Lower lobe of right lung (tissue), 2 donors: ENCODE results near the gene OR2H2. TPM values are rescaled to one million over a fixed set of nuclear protein-coding genes. Genes with fewer than 3 reads are reported as not detected.

Source experiments
- ATAC-seq, 2 donors: fragments of 200-7000 bp; cut with Tn5 transposase; one replicate each; pipeline ENCODE4 v1.9.1; 2020 to 2022; ENCODE audit warnings: mild to moderate bottlenecking in 2 of 2, moderate library complexity in 2 of 2
- DNase-seq: peaks from one replicate; pipeline ENCODE4 v3.0.0-alpha.2; 2020
- H3K27ac ChIP-seq: fragments of 200-600 bp; one replicate; pipeline ENCODE4 v1.8.0; 2022
- H3K27me3 ChIP-seq: fragments of 200-600 bp; one replicate; pipeline ENCODE4 v1.8.0; 2022; ENCODE audit warnings: low read depth
- H3K36me3 ChIP-seq: fragments of 200-600 bp; one replicate; pipeline ENCODE4 v1.8.0; 2022; ENCODE audit warnings: mild to moderate bottlenecking
- H3K4me1 ChIP-seq: fragments of 200-600 bp; one replicate; pipeline ENCODE4 v1.8.0; 2022
- H3K4me3 ChIP-seq: fragments of 200-600 bp; one replicate; pipeline ENCODE4 v1.8.0; 2022; ENCODE audit warnings: mild to moderate bottlenecking
- H3K9me3 ChIP-seq: fragments of 200-600 bp; one replicate; pipeline ENCODE4 v1.8.0; 2022
- CTCF ChIP-seq: fragments of 200-600 bp; IDR thresholded peaks from one replicate; pipeline ENCODE4 v1.8.0; 2022; ENCODE audit warnings: antibody characterized with exemption, mild to moderate bottlenecking
- intact Hi-C: fragments of 100-400 bp; cut with DNase I; formaldehyde crosslinking; loops from one replicate; pipeline ENCODE4 v1.11.0; 2022
- total RNA-seq: library from RNA; stranded (reverse); fragmentation: NEBNext Ultra II Directional; extraction: Animal tissue kit (Norgen Biotek cat#: 25700); gene quantifications from one replicate; pipeline ENCODE4 v1.2.1, GENCODE V29; 2021
- donor health status: DM: no; HTN: yes; CAD: no; lungs with severe emphysema.

Gene OR2H2
- total RNA-seq, 1 donor from 2014 or later, result not detected

GRCh38 chr6:29561606-29562181 lies 23.2 kb upstream of the OR2H2 start:
- DNase-seq (no peak), ATAC-seq (no peak)
- Histone ChIP-seq H3K36me3 (no peaks in the 10 kb centered on the region), H3K4me1 (no peaks in the 10 kb centered on the region), H3K27ac (no peak overlapping the region), H3K9me3 (no peaks in the 10 kb centered on the region), H3K4me3 (no peak overlapping the region), H3K27me3 (peaks cover 6% of the 10 kb centered on the region)
- intact Hi-C loops, result no loop called here
- no peak for TF ChIP-seq CTCF

- Histone ChIP-seq H3K27ac (no peak overlapping the region), H3K4me3 (no peak overlapping the region), H3K36me3 (no peaks in the 10 kb centered on the region), H3K27me3 (no peaks in the 10 kb centered on the region), H3K9me3 (no peaks in the 10 kb centered on the region), H3K4me1 (no peaks in the 10 kb centered on the region)
- DNase-seq (no peak), ATAC-seq (no peak)
- intact Hi-C loops, result no loop called here
- TF ChIP-seq CTCF, result no peak
Observed at GRCh38 chr6:29563435-29563965, 21.4 kb upstream of the OR2H2 start.

- intact Hi-C loops, result no loop called here
- DNase-seq (no peak), ATAC-seq (no peak)
- Histone ChIP-seq H3K27me3 (no peaks in the 10 kb centered on the region), H3K4me3 (no peak overlapping the region), H3K27ac (no peak overlapping the region), H3K36me3 (no peaks in the 10 kb centered on the region), H3K4me1 (no peaks in the 10 kb centered on the region), H3K9me3 (no peaks in the 10 kb centered on the region)
- no peak for TF ChIP-seq CTCF
Observed at GRCh38 chr6:29564875-29565274, 20.0 kb upstream of the OR2H2 start.

- ATAC-seq (no peak), DNase-seq (no peak)
- Histone ChIP-seq H3K27me3 (no peaks in the 10 kb centered on the region), H3K27ac (no peak overlapping the region), H3K4me1 (no peaks in the 10 kb centered on the region), H3K4me3 (no peak overlapping the region), H3K9me3 (no peaks in the 10 kb centered on the region), H3K36me3 (no peaks in the 10 kb centered on the region)
- TF ChIP-seq CTCF, result no peak
- intact Hi-C loops, result no loop called here
Observed at GRCh38 chr6:29566856-29567255, 18.1 kb upstream of the OR2H2 start.

- intact Hi-C loops, result no loop called here
Observed at GRCh38 chr6:29567541-29567940, 17.4 kb upstream of the OR2H2 start.

More at GRCh38 chr6:29567541-29567940, 17.4 kb upstream of the OR2H2 start:
- Histone ChIP-seq H3K27me3 (no peaks in the 10 kb centered on the region), H3K4me3 (no peak overlapping the region), H3K9me3 (no peaks in the 10 kb centered on the region), H3K4me1 (no peaks in the 10 kb centered on the region), H3K27ac (no peak overlapping the region), H3K36me3 (no peaks in the 10 kb centered on the region)
- ATAC-seq (no peak), DNase-seq (no peak)
- TF ChIP-seq CTCF, result no peak
